Transverse colon (tissue), 3 donors: ENCODE results near the gene DLL1.

Experiments
- CTCF ChIP-seq, 5 experiments: fragments of 200-600 bp in 3 of 5; fragments of 450-650 bp in 2 of 5; sonication (generic) in 3 of 5; IDR thresholded peaks; 1 replicate in 2 of 5; 2 replicates in 3 of 5; pipeline ENCODE4 v1.5.1; 2016 to 2017; ENCODE audit warnings: antibody characterized with exemption in 5 of 5, inconsistent platforms in 3 of 5, mild to moderate bottlenecking in 2 of 5, moderate library complexity in 1 of 5
- POLR2A ChIP-seq: fragments of 450-650 bp; IDR thresholded peaks from one replicate; pipeline ENCODE4 v1.6.1; 2016; ENCODE audit warnings: antibody characterized with exemption, mild to moderate bottlenecking, moderate library complexity

GRCh38 chr6:170247178-170247701 is 43.6 kb downstream of the DLL1 start:
- TF ChIP-seq POLR2A (no peak), CTCF (IDR thresholded peaks at IDR 0.05) (no peak)
